ENCODE results near the gene SLC36A2. TPM values are rescaled to one million over a fixed set of nuclear protein-coding genes. Genes with fewer than 3 reads are reported as not detected.

SLC36A2 gene
- total RNA-seq, 1 experiment from 2014 or later: not detected

DNA sequence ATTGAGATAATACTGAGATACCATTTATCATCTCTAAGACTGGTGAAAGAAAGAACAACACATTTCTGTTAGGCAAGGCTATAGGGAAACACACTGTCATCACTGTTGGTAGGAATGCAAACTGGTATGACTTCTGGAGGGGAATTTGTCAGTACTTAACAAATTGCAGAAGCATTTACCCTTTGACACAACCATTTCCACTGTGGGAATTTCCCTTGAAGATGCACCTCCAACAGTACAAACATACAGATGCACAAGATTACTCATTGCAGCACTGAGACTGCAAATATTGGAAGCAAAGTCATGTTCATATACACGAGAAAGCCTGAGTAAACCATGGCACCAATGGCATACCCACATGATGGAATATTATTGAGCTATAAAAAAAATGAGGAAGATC is 76.8 kb downstream of the SLC36A2 start:
- Histone ChIP-seq H3F3A (ENCODE audit: low read length, unreplicated experiment) (no peaks in the 10 kb centered on the region), H3K9me2 (replicated peaks; ENCODE audit: low read length) (no peaks in the 10 kb centered on the region), H3K9me3 (ENCODE audit: low read length) (no peaks in the 10 kb centered on the region), H3K27ac (ENCODE audit: low read length) (peak overlapping the region; percentile 53), H3K36me3 (ENCODE audit: low read depth, low read length) (peaks cover 39% of the 10 kb centered on the region), H3K4me2 (ENCODE audit: low read length) (0 out of 2 replicates have a peak overlapping the region, but pooled peaks have one; percentile 4), H2AFZ (ENCODE audit: low read length) (no peak overlapping the region), H3K4me1 (ENCODE audit: insufficient read depth, low read length) (peaks cover 21% of the 10 kb centered on the region), H4K20me1 (ENCODE audit: low read length) (no peaks in the 10 kb centered on the region), H3K79me2 (ENCODE audit: low read length) (0 out of 2 replicates have a peak, but pooled peaks cover under 1% of the 10 kb centered on the region), H3K27me3 (ENCODE audit: low read length) (no peaks in the 10 kb centered on the region), H3K9ac (ENCODE audit: low read length) (no peak overlapping the region), H3K4me3 (ENCODE audit: low read length) (no peak overlapping the region)
- DNase-seq: peak; percentile 73
- POLR2A ChIA-PET (ENCODE audit: unreplicated experiment): interaction anchor here (0.6 kb wide), 1 partner anchor 21 kb away, joined by 4 read pairs; no protein-coding TSS in a partner anchor
- CTCF ChIA-PET: no interaction called here
- intact Hi-C loops (cut with micrococcal nuclease): loop anchor here (5.0 kb wide), 1 partner anchor 47 kb away; no protein-coding TSS in a partner anchor
- TF ChIP-seq EZH2phosphoT487 (IDR thresholded peaks at IDR 0.05; ENCODE audit: borderline replicate concordance, low read length) (no peak), EZH2 (IDR thresholded peaks at IDR 0.05; ENCODE audit: low read length, unreplicated experiment) (no peak)
- TF ChIP-seq, protein P1, sequence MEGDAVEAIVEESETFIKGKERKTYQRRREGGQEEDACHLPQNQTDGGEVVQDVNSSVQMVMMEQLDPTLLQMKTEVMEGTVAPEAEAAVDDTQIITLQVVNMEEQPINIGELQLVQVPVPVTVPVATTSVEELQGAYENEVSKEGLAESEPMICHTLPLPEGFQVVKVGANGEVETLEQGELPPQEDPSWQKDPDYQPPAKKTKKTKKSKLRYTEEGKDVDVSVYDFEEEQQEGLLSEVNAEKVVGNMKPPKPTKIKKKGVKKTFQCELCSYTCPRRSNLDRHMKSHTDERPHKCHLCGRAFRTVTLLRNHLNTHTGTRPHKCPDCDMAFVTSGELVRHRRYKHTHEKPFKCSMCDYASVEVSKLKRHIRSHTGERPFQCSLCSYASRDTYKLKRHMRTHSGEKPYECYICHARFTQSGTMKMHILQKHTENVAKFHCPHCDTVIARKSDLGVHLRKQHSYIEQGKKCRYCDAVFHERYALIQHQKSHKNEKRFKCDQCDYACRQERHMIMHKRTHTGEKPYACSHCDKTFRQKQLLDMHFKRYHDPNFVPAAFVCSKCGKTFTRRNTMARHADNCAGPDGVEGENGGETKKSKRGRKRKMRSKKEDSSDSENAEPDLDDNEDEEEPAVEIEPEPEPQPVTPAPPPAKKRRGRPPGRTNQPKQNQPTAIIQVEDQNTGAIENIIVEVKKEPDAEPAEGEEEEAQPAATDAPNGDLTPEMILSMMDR (conservative IDR thresholded peaks at IDR 0.05; ENCODE audit: low read depth, low read length): no peak
- ATAC-seq: peak; percentile 66
- no TSS peak for BruUV-seq (replicated peaks)

DNA sequence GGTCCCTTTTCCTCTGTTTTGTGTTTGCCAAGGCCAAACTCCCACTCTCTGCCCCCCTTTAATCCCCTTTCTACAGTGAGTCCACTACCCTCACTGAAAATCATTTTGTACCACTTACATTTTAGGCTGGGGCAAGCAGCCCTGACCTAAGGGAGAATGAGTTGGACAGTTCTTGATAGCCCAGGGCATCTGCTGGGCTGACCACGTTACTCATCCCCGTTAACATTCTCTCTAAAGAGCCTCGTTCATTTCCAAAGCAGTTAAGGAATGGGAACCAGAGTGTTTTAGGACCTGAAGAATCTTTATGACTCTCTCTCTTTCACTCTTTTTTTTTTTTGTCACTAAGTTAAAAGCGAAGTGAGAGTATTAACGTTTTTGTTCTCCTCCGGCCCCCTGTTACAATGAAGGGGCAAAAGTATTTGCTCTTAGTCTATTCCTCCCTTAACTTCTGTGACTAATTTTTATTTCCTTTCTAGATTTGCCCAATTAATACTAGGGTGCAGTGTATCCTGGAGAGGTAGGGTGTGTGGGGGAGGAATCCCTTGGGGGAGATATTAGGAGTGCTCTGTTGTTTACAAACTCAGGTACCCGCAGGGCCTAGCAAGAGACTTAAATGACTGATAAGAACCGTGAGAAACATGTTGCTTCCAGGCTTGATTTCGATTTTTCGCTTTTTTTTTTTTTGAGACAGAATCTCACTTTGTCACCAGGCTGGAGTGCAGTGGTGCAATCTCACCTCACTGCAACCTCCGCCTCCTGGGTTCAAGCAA is 79.7 kb downstream of the SLC36A2 start:
- intact Hi-C loops (cut with micrococcal nuclease): no loop called here
- BruUV-seq (replicated peaks): no TSS peak
- ChIA-PET POLR2A (ENCODE audit: unreplicated experiment) (no interaction called here), CTCF (no interaction called here)
- Histone ChIP-seq H3K27me3 (ENCODE audit: low read length) (no peaks in the 10 kb centered on the region), H4K20me1 (ENCODE audit: low read length) (no peaks in the 10 kb centered on the region), H3K4me3 (ENCODE audit: low read length) (no peak overlapping the region), H3K79me2 (ENCODE audit: low read length) (peaks cover 12% of the 10 kb centered on the region), H3F3A (ENCODE audit: low read length, unreplicated experiment) (no peaks in the 10 kb centered on the region), H2AFZ (ENCODE audit: low read length) (no peak overlapping the region), H3K4me1 (ENCODE audit: insufficient read depth, low read length) (peaks cover 45% of the 10 kb centered on the region), H3K9ac (ENCODE audit: low read length) (no peak overlapping the region), H3K9me3 (ENCODE audit: low read length) (no peaks in the 10 kb centered on the region), H3K9me2 (replicated peaks; ENCODE audit: low read length) (no peaks in the 10 kb centered on the region), H3K27ac (ENCODE audit: low read length) (peak overlapping the region; percentile 5; the same call in 1 of the 2 replicates), H3K4me2 (ENCODE audit: low read length) (no peak overlapping the region), H3K36me3 (ENCODE audit: low read depth, low read length) (peaks cover 40% of the 10 kb centered on the region)
- peak; percentile 37; the same call in 1 of the 2 replicates for ATAC-seq
- DNase-seq: peak; percentile 30
- TF ChIP-seq EZH2 (IDR thresholded peaks at IDR 0.05; ENCODE audit: low read length, unreplicated experiment): no peak
- TF ChIP-seq, protein P1 (conservative IDR thresholded peaks at IDR 0.05; ENCODE audit: low read depth, low read length): no peak
- TF ChIP-seq EZH2phosphoT487 (IDR thresholded peaks at IDR 0.05; ENCODE audit: borderline replicate concordance, low read length): no peak

Other genes with a start within 250 kb of the SLC36A2 start
- gene ANXA6, start 189.8 kb downstream of the SLC36A2 start, total RNA-seq (2014; rRNA removed): 122 and 131 TPM in 2 replicates
- gene CCDC69, start 123.5 kb downstream of the SLC36A2 start, total RNA-seq (2014; rRNA removed): 19.2 and 26.4 TPM in 2 replicates
- gene GM2A, start 94.4 kb downstream of the SLC36A2 start, total RNA-seq (2014; rRNA removed): 78.3 and 90.2 TPM in 2 replicates
- gene SLC36A3, start 43.8 kb downstream of the SLC36A2 start, total RNA-seq (2014; rRNA removed): not detected in 2 replicates
- gene SLC36A1, start 100.0 kb upstream of the SLC36A2 start, total RNA-seq (2014; rRNA removed): 3.6 and 5.7 TPM in 2 replicates
- gene FAT2, start 243.8 kb upstream of the SLC36A2 start, total RNA-seq (2014; rRNA removed): not detected in 2 replicates